ENCODE measurements around the gene NPPC.
"Not testable (repeated sequence)": the region's sequence is repeated elsewhere in the genome, so short reads cannot be mapped to it uniquely, and the experiment has no call there.

The NPPC gene

DNA sequence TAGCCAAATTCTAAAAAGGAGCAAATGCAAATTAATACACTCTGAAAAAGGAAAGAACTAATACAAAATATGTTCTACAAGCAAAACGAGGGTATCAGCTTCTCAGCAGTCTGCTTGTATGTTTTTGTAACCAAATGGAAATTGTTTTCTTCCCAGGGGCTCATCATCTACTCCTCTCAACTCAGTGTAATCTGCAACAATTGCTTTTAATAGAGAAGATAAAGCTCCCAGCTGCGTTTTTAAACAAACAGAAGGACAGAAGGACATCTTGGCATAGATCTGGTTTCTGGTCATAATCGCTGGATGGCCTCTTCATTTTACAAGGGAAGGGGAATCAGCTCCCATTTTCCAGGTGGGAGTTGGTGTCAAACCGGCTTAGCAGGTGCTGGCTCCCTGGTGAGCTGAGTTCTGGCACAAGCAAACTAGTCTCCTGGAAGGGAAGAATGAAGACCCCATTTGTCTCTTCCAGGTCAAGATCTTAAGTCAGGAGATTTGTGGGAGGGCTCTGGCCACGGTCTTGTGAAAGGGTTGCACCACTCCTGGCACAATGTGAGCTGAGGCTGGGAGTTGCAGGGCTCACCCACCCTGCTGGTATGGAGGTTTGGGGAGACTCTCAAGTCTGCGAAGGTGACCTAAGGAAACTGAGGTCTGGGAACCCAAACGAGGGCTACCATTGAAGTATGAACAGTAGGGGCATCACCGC lies 41.6 kb downstream of the NPPC start:
- DNase-seq, result no peak

DNA sequence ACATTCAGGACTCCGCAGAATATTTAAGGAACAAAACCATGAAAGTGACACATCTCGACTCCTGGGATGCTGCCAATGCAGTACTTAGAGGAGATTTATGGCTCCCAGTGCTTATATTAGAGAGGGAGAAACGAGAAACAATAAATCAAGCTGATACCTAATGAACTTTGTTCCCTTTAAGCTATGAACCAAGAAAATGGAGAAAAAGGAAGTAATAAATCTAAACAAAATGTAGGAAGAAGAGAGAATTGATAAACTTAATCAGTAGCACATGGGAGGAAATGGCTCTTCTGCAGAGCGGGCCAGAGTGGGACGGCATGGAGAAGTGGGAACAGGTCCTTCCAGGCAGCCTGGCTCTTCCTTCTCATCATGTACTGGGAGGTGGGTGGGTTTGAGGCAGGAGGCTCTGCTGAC lies 42.7 kb downstream of the NPPC start:
- DNase-seq, result no peak

DNA sequence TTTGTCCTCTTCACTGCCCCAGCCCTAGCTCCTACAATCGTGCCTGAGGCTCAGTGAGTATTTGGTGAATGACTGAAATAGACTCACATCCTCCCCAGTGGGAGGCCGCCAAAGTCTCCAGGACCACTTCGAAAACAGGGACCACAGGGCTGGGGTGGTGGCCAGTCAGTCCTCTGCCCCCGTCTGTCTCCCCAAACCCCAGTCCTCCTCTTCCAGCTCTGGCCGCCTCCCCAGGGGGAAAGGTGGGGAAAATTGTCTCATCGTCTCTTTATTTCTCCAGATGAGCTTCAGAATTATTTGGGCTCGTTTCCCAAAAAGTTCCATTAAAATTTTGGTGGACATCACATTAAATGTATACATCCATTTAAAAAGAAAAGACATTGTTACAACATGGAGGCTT lies 43.5 kb downstream of the NPPC start:
- DNase-seq, result no peak

DNA sequence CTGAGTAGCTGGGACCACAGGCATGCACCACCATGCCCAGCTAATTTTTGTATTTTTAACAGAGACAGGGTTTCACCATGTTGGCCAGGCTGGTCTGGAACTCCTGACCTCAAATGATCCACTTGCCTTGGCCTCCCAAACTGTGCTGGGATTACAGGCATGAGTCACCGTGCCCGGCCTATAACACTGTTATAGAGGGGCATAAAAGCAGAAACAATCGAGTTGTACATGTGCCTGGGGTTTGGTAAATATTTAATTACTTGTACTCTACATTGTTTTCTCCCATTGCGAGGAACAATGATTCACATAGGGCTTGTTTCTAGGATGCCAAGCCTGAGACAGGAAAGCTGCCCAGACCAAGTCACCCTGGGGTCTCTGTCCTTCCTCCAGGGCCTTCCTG lies 45.8 kb downstream of the NPPC start:
- not testable (repeated sequence) for DNase-seq

DNA sequence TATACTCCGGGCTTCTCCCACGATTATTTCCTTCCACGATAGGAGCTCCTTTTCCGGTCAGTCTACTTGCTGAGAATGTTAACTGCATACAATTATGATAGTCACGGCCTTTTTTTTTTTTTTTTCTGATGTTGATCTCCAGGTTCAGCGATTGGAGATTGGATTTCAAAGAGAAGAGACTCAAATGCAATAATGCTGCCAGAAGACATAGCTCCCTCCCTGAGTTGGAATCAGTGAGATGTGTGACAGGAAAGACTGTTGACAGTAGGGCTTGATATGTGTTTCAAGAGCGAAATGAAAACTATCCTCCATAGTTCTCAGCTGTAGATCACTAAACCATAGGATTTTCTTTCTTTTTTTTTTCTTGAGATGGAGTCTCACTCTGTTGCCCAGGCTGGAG lies 47.0 kb downstream of the NPPC start:
- DNase-seq, result no peak

DNA sequence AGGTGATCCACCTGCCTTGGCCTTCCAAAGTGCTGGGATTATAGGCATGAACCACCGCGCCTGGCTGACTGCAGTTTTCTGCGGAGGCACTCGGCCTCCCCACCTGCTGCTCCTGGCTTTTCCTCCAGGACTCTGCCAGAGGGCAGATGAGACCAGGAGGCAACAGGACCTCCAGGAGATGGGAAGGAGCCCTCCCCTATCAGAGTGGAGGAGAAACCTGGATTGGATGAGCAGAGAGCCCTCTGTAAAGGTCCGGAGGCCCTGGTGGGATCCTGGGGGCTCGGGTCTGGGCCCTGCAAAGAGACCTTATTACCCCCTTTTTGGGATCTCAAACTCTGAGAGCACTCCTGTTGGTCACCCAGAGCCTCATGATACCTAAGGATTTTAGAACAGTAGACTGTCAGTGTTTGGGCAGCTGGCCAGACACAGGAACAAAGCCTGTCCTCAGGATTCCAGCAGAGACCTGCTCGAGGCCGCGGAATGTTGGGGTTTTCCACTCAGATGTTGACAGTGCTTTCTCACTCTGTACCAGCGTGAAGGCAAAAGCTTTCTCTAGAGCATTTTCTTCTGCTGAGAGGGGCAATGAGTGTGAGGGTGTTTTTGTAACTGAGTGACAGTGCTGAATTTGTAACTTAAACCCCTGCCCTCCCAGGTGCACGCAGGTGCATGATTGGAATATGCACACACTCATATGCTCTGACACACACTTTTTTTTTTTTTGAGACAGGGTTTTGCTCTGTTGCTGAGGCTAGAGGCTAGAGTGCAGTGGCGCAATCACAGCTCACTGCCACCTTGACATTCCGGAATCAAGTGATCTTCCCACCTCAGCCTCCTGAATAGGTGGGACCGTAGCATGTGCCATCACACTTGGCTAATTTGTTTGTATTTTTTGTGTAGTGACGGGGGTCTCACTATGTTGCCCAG lies 48.4 kb downstream of the NPPC start:
- no peak for DNase-seq

DNA sequence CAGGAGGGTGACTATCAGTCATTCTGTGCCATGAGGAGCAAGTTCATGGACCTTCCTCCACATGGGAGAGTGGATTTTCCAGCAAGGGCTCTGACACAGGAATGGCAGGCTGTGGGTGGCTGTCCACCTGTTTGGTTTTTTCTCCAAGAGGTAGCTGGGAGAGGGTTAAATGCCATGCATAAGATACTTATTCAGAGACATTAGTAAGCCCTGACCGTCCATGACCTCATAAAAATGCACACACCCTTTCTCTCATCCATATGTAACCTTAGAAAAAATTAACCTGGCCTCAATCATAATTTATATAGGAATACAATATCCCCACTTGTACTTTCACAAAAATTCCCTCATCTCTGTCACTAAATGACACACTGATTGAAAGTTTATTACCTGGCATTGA lies 51.3 kb downstream of the NPPC start:
- no peak for DNase-seq
